HG02943 (cell line): ENCODE measurements around the gene USP16.
"Not testable (repeated sequence)": the region's sequence is repeated elsewhere in the genome, so short reads cannot be mapped to it uniquely, and the experiment has no call there.

ENCODE experiments used
- ATAC-seq: cut with Tn5 transposase; IDR thresholded peaks from one replicate; pipeline ENCODE4 v1.9.1; 2021; ENCODE audit warnings: mild to moderate bottlenecking, low read depth, moderate library complexity; ENCODE audit not compliant: unreplicated experiment

USP16 gene

DNA sequence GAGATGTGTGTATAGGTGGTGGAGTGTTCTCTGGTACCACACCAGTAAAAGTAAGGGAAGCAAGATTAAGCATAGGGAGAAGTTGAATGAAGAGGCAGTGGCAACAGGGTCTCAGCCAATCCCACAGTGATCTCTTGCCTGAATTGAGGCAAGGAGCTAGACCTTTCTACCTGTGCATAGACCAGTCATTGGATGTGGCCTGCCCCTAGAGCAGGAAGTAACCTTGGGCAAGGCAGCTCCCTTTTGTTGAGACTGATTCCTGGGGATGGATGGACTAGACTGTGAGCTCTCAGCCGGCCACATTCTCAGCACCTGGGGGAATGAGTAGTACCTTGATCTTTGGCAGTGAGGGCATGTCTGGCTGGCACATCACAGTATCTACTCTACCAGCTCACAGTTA is 6.4 kb downstream of the USP16 start:
- ATAC-seq = no peak

DNA sequence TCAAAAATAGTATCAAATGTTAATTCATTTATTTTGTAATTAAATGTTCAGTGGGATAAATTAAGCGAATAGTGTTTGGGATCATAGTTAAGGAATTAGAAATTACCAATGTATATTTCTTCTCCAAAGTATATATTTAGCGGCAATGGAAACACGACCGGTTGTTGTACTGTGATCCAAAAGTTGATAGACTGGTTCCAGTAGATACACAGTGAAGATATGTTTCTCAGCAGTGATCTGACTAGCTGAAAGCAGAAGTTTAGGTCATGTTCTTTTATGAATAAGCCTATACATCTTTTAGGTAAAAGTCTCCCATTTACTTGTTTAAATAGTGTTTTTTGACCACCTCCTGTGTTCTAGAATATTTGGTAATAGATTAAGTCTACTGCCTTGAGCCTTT is 8.8 kb downstream of the USP16 start:
- no peak for ATAC-seq

DNA sequence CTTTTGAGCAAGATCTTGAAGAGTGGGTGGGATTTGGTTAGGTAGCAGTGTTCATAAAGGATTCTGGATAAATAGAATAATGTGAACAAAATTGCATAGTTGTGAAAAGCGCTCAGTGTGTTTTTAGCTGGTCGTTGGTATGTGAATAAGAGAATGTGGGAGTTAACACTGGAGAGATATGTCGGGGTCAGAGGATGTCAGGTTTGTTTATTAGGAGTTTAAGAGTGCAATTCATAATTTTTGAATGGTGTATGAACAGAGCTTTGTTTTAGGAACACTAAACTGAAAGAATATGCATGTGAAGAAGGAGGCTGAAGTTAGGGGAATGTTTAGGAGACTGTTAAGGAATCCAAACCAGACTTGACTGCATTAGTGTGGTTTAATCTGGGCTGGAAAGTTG is 9.4 kb downstream of the USP16 start:
- ATAC-seq = no peak

DNA sequence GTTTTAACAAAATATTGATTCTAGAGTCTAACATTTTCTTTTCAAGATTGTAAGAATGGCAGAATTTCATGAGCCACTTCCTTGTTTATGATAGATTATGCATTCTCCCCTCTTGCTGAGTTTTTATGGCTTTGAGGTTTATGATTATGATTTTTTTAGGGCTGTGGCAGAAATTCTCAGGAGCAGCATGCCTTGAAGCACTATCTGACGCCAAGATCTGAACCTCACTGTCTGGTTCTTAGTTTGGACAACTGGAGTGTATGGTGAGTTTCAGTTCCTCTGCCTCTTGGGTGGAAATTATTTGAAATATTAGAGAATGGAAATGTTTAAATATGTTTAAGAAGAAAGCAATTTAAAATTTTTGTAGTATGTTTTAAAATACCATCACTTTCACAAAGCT is 10.2 kb downstream of the USP16 start:
- ATAC-seq = no peak

DNA sequence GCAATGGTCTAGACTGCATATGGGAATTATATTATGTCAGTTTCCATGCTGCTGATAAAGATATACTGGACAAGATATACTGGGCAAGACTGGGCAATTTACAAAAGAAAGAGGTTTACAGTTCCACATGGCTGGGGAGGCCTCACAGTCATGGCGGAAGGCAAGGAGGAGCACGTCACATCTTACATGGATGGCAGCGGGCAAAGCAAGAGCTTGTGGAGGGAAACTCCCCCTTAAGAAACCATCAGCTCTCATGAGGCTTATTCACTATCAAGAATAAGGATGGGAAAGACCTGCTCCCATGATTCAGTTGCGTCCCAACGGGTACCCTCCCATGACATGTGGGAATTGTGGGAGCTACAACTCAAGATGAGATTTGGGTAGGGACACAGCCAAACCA is 27.8 kb downstream of the USP16 start:
- ATAC-seq = no peak

DNA sequence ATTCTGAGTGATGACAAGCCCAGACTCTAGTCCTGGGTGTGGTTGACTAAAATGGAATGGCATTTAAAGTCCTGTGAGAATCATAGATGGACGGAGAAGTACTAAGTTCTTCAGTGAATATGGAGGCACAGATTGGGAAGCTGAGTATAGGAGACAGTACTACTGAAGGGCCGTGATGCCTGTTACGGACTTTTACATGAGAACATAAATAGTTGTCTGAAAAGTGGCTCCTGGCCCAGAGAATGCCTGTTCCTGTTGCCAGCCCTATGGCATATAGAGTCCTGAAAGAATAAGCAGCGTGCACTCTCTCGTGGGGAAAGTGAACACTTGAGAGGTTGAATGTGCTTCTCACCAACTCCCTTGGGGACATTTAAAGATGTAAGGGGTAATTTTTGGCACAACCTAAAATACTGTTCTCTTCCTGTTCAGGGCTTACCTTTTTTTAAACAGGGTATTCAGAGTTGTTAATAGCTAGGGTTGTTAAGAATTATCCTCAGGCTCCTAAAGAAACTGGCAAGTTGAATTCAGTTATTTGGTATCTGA is 28.6 kb downstream of the USP16 start:
- no peak for ATAC-seq

DNA sequence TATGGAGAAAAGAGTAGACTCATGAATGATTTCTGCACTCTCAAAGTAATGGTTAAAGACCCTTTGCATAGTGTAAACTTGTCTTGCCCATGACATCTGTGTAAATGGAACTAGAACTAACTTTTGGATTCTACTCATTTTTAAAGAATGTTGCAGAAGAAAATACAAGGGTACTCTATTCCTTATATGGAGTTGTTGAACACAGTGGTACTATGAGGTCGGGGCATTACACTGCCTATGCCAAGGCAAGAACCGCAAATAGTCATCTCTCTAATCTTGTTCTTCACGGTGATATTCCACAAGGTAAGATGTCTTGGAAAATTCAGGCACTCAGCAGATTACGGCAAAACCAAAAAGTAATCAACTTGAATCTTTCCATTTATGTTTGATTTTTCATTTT is 29.2 kb downstream of the USP16 start:
- ATAC-seq = no peak

DNA sequence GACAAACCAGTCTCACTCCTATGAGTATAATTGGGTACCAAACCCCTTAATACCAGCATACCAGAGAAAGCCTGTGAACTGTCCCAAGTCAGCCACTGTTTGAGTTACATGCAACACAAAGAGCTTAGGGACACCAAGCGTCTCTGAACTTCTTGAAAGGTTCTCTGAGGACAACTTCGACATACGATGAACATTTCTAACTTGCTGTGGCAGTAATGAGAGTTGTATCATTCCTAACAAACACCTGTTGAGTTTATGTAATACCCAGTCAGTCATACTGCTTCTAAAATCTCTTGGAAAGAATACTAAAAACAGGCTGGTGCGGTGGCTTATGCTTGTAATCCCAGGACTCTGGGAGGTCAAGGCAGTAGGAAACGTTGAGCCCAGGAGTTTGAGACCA is 30.6 kb downstream of the USP16 start:
- no peak for ATAC-seq

DNA sequence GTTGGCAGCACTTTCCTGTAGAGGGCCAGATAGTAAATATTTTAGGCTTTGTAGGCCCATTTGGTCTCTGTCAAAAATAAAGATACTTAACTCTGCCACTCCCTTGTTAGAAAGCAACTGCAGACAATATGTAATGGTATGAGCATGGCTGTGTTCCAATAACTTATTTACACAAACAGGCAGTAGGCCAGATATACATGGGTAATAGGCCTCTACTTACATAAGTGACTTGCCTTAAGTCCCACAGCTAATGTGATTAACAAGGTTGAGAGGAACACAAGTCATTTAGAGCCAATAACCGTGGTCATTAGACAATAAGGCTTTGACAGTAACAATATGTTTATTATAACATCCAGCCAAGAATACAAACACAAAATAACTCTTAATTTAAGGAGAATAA is 31.5 kb downstream of the USP16 start:
- no peak for ATAC-seq

DNA sequence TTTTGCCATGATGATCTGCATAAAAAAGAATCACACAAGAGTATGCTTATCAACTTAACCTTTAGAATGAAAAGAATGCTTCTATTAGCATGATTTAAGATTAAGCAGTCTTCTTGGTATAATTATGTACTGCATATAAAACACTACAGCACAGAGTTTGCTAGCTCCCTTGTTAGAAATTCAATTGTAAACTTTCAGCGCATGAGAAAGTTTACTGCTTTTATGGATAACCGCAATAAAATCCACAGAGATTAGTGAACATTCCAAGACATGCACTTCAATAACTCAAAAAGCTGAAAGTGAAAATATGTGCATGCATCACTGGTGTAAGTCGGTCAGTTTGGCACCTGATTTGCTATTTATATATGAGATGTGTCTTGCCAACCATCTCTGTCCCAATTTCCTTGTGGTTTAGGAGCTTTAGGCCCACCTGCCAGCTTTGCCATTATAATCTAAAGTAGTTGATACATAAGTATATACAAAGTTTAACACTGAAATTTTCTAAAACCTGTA is 32.1 kb downstream of the USP16 start:
- ATAC-seq = no peak

DNA sequence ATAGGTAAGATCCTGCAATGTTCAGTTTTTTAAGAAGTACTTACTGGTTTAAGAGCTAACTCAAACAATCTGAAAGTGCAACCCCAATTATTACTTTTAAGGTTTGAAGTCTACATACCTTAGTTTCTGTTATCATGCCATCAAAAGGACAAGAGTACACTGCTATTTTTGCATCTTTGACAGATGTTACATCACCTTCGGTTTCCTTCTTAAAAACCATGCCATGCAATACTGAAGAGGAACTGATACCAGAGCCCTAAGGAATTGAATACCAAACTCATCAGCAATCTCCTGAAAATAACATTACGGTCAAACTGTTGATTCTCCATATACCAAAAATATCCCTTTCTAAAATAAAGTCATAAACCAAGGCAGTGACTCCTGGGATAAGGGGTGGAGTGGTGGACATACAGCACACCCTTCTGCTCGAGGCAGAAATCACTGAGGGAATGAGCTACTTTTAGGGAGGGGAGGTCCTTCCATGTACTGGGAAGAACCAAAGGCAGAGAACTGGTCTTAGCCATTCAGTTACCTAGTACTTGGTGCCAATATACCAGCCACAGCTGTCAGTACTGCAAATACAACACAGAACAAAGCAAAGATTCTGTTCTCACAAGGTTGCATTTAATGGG is 40.5 kb downstream of the USP16 start:
- peak; percentile 97 for ATAC-seq

DNA sequence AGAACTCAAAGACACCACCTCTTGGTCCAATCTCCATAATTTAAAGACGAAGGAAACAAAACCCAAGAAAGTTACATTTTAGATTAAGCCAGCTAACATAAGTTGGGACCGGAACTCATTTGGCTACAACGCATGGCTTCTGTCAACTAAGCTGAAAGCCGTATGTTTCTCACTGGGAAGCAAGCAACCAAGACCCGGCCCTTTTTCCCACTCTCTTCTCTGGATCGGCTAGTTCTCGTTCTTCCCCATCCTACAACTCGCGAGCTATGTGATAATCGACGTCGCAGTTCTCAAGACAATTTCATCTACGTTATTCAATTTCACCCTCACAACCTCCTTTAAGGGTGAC is 48.4 kb downstream of the USP16 start:
- ATAC-seq = peak; percentile 3

DNA sequence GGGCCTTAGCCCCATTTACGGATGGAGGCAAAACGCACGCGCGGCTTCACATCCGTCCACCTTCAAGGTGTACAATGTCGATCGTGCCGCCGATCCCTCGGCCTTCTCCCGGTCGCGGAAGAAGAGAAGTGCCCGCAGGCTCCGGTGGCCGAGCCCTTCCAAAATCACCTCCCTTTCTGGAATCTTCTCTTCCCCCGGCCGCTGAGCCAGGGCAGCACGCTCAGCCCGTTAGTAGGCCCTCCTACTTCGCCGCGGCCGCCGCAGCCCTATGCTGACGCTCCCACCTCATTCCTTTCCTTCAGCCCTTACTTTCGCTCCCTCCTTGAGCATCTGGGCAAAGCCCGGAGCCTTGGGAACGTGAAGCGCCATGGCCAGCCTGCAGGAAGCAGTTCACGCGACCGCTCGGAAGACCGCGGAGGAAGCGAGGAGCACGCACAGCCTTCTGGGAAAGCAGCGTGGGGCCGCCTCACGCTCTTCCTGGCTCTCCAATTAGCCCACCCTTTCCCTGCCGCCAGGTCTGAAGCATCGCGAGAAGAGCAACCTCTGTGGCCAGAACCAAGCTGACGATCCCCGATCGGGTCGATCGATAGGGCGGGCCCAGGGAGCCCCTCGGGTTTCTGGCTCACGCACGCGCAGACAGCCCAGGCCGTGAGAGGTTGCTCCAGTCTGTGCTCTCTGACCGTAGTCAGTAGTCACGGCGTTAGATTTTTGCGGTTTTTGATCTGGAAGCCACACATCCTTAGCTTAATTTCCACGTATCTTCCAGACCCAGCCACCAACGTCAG is 48.9 kb downstream of the USP16 start, which contains the start of gene CCT8:
TSS of gene CCT8 (minus strand) at position 427 of the 785 bp plus-strand sequence. CDS start at position 369, 58 bp downstream.
- ATAC-seq = peak; percentile 92

DNA sequence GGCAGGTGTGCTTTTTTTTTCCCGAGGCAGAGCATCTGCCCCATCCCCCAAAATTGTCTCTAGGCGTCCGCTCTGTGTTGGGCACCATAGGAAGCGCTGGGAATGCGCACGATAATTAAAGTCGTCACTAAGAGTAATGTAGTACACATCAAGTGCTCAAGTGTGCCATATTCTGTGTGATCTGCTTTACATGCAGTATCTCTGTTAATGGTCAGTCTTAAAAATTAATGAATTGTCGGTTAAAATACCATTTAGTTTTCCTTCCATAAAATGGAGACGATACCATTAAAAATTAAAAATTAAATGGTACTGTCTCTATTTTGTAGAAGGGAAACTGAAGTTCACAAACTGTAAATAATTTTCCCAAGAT is 49.5 kb downstream of the USP16 start:
- peak; percentile 11 for ATAC-seq

DNA sequence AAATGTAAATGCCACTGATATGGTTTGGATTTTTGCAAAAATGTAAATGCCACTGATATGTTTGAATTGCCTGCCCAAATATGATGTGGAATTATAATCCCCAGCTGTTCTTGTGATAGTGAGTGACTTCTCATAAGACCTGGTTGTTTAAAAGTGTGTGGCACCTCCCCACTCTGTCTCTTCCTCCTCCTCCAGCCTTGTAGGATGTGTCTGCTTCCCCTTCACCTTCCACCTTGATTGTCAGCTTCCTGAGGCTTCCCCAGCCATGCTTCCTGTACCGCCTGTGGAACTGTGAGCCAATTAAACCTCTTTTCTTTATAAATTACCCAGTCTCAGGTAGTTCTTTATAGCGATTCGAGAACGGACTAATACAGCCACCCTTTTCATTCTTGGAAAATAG is 50.3 kb downstream of the USP16 start:
- no peak for ATAC-seq

DNA sequence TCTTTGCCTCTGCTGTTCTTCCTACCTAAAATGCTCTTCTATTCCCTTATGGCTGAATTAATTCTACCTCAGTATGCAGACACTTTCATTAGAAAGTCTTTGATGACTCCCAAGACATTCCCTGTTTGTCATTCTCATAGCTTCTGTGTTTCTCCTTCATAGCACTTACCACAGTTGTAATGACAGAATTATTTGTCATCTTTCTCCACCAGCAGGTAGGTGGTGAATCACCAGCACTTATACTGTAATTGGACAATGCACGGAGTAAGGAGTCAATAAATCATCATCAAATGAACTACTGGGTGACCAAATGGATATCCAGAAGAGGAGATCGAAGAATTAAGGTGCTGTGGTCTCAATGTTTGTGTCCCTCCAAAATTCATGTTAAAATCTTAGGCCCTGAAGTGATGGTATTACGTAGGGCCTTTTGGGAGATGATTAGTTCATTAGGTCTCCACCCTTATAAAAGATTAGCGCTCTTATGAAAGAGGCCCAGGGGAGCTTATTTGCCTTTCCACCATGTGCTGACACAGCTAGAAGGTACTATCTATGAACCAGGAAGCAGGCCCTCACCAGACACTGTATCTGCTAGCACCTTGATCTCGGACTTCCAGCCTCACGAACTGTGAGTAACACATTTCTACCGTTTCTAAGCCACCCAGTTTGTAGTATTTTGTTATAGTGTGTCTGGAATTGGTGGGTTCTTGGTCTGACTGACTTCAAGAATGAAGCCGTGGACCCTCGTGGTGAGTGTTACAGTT is 51.4 kb downstream of the USP16 start:
- ATAC-seq = no peak

DNA sequence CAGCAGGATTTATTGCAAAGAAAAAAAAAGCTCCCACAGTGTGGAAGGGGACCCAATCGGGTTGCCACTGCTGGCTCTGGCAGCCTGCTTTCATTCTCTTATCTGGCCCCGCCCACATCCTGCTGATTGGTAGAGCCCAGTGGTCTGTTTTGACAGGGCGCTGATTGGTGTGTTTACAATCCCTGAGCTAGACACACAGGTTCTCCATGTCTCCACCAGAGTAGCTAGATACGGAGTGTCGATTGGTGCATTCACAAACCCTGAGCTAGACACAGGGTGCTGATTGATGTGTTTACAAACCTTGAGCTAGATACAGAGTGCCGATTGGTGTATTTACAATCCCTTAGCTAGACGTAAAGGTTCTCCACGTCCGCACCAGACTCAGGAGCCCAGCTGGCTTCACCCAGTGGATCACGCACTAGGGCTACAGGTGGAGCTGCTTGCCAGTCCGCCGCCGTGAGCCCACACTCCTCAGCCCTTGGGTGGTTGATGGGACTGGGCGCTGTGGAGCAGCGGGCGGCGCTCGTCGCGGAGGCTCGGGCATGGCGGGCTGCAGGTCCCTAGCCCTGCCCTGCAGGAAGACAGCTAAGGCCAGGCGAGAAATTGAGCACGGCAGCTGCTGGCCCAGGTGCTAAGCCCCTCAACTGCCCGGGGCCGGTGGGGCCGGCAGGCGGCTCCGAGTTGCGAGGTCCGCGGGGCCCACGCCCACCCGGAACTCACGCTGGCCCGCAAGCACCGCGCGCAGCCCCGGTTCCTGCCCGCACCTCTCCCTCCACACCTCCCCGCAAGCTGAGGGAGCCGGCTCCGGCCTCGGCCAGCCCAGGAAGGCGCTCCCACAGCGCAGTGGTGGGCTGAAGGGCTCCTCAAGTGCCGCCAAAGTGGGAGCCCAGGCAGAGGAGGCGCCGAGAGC is 52.5 kb downstream of the USP16 start:
- ATAC-seq = not testable (repeated sequence)

DNA sequence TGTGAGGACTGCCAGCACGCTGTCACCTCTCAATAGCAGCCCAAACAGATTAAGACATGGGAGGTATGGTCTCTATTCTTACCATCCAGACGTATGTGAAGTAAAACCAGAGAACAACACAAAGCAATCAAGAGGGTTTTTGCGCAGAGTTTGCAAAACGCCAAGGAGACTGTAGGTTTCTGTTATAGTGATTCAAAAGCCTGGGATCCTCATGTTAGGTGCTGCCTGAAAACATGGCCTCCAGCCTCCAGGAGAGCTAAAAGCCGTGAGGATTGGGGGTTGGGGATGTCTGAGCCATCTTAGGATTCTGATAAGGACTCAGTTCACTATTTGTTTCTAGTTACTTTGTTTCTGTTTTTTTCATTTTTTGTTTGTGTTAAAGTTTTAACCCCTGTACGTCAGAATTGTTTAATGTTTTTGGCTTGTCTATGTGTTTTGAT is 53.2 kb downstream of the USP16 start:
- ATAC-seq = no peak

DNA sequence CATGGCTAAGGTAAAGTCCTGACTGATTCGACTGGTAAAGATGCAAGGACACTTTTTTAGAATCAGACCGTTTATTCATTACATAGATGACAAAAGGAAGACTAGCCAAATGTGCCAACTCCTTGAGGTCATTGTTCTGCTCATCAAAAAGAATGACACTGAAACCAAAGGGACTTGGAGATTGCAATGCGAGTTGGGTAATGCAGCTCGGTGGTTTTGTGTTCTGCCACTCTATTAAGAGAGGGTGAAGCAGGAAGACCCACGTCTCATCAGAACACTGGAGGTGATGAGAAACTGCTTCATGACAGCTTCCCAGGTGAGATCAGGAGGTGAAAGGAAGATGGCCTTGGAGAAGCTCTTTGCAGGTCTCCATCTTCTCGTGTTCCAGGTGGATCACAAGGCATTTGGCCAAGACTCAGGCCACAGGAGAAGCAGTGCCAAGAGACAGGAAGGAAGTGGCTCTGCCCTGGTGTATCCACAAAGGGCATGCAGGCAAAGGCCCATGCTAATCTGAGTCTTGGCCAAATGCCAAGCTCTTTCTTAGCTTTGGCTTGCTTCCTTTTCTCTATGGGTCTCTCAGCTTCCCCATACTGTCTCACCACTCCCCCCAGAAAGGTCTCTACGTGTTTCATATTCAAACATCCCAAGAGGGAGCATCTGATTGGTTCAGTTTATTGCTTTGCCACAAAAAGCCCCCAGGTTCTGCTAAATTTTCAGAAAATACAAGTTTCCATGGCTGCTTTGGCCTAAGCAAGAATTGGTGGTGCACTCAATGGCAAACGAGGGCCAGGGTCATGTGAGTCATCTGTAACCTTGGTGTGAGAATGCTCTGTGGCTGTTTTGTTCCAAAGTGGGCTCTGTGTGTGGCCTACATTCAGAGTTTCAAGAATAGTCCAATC is 54.6 kb downstream of the USP16 start:
- no peak for ATAC-seq
